ENCODE measurements around the gene TMTC2.
"Not testable (repeated sequence)": the region's sequence is repeated elsewhere in the genome, so short reads cannot be mapped to it uniquely, and the experiment has no call there.

The TMTC2 gene

DNA sequence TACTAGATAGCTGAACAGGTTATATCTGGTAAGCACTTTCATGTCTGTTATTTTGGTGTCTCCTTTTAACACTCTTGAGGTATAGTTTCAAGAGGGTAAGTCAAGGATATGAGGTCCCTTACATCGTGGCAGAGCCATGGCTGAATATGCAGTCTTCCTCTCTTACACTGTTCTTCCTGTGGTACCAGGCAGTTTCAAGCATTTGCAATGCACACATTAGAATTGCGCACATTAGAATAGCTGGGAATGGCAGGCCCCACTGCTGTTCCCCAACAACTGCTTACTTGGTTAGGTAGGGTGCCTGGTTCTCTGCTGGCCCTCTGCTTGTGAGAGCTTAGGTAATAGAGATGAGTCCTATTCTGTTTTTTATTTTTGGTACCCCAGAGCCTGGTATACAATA, 41.2 kb downstream of the TMTC2 start:
- DNase-seq (ENCODE audit: low read depth), result no peak

DNA sequence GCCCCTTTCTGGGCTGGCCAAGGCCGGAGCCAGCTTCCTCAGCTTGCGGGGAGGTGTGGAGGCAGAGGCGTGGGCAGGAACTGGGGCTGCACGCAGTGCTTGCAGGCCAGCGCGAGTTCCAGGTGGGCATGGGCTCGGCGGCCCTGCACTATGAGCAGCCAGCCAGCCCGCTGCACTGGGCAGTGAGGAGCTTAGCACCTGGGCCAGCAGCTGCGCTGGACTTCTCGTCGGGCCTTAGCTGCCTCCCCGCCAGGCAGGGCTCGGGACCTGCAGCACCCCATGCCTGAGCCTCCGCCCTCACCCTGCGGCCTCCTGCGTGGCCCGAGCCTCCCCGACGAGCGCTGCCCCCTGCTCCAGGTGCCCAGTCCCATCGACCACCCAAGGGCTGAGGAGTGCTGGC, 42.0 kb downstream of the TMTC2 start:
- no peak for DNase-seq (ENCODE audit: low read depth)

DNA sequence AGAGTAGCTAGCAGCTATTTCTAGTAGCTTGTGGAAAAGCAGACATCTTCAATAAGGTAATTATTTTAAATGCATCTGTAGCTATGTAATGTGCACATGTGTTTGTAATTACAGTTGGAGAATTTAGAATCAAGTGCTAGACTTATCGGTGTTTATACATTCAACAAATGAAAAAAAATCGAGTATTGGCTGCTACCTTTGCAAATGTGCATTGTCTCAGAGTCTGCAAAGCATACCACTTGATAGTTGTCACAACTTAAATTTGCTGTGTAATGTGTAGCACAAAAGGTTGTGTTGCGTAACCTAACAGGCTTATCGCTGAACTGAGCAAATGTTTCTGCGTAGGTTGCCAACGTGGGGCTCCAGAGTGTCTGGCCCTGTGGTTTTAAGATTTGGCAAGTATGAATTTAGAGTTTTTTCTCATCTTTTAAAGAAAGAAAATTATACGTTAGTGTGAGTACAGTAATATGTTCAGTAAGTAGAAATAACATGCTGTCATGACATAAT, 44.3 kb downstream of the TMTC2 start:
- no peak for DNase-seq (ENCODE audit: low read depth)

DNA sequence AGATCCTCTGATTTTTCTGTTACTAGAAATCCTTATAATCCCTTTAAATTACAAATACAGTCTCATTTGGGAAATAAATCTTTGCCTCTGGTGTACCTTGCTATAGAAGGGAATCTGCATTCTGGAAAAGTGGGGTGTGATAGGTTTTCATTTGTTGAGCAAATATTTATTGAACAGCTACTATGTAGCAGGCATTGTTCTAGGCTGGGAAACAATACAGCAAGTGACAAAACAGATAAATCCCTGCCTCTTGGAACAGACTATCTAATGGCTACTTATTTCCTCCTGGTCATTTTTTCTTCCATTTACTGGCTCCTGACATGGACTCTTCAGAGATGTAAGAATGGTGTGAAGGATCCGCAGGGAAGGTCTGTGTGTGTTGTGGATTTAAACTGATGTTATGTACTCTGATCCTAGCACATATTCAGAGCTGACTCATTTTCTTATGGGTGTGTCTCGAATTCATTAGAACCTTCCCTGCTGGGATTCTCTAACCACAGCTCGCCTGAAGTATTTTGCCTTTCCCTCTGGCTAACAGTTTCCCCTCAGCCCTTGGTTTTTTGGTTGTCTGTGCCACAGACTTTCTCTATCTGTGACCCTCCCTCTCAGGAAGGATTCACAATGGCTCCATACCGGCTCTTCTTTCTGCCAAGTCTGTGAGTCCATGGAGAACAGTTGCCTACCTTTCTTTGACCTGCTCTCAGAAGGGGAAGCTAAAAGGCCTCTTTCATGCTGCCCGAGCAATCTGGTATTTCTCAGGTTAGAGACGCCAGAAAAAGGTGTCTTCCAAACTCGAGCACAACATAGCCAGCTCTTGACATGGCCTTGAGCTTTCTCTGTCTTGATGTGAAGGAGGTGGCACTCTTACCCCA, 53.7 kb downstream of the TMTC2 start:
- no peak for DNase-seq (ENCODE audit: low read depth)

DNA sequence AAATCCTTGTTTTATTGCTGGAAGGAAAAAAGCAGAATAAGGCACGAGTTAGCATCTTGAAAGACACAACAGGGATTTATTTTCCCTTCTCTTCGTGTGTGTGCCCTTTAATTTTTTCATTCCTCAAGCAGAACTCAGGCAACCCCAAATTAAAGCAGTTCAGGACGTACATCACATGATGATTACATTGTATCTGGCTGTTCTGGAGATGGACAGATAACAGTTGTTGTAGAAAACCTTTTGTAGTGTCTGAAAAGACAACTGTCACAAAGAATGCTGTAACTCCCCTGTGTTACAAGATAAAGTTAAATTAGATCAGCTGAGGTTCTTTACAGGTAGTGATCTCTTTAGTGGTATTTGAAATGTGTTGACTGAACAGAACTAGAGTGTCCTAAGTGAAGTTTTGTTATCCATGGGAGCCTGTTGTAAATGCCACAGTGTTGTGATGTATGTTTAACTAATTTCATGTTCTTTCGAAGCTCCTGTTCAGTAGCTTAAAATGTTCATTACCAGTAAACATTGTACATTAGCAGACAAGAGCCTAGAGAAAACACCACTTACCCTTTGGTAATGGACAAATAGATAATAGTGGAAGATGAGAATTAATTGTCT, 58.5 kb downstream of the TMTC2 start:
- no peak for DNase-seq (ENCODE audit: low read depth)

DNA sequence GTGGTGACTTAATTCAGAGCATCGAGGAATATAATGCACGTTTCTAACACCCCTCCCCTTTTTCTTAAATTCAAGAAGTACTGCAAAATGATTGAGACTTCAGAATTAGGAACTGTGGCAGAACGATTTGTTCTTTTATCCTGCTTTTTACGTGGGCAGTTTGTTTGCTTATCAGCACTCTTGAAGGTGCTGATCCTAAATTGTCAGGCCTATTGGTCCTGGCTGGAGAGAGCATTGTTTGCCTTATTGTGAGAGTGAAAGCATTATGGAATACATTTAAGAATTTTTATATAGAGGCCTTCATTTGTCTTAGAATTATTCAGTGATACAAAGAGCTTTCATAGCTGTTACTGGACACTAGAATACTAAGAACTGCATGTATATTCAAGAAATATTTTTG, 59.1 kb downstream of the TMTC2 start:
- DNase-seq (ENCODE audit: low read depth), result no peak

DNA sequence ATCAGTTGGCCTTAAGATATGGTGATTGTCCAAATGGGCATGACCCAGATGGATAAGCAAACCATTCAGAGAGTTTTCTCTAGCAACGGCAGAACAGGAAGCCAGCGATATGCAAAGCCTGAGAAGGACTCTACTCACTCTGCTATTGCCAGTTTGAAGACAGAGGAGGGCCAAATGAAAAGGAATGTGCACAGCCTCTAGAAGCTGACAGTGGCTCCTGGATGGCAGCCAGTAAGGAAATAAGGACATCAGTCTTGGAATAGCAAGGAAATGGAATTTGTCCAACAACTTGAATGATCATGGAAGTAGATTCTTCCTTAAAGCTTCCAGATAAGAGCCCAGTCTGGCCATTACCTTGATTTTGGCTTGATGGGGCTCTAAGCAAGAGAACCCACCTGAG, 60.0 kb downstream of the TMTC2 start:
- DNase-seq (ENCODE audit: low read depth), result no peak

DNA sequence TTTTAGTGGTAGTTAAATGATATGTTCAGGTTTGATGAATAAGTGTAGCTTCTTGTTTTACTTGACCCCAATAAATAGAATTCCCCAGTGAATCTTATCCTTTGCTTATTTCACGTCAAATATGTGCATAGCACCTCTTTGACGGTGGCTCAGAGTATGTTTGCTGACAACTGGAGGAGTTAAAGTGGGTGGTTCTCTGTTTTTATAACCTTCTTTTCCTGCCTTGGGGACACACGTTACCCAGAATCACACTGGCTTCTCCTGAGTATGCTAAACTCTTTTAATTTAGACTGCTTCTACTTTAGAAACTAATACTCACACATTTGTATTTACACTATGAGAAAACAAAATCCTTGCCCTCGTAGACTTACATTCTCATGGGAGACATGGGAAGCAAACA, 62.3 kb downstream of the TMTC2 start:
- DNase-seq (ENCODE audit: low read depth), result no peak

DNA sequence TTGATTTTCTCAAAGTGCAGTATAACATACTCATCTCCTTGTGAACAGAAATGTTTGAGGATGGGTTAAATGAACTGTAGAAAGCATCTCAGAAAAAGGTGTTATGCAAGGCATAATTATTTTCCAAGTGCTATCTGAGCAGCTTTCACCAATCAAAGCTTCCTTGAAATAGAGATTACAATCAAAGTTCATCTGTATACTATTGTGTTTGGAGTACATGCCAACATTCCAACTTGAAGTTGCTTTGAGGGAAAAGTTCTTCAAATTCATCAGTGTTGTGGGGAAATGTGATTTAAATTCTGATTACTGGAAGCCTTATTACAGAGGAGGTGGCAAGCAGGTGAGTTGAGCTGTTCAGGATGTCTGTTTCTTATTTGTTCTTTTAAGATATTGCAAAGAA, 68.2 kb downstream of the TMTC2 start:
- no peak for DNase-seq (ENCODE audit: low read depth)

DNA sequence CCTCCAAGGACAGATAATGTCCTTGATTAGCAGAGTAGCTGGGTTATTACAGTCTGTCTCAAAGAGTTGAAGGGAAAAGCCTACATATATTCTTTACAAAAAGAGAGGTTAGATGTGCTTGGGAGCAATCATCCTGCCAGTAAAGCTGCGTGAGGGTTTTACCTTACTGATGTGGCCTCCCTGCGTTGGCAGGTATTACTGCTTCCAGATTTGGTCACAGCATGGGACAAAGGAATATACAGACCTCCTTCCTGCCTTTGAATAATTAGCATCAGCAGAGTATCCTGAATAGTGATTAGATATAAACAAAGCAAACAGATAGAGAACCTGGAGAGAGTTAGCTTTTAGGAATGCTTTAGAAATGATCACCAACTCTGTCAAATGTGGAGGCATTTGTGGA, 69.6 kb downstream of the TMTC2 start:
- DNase-seq (ENCODE audit: low read depth), result no peak

DNA sequence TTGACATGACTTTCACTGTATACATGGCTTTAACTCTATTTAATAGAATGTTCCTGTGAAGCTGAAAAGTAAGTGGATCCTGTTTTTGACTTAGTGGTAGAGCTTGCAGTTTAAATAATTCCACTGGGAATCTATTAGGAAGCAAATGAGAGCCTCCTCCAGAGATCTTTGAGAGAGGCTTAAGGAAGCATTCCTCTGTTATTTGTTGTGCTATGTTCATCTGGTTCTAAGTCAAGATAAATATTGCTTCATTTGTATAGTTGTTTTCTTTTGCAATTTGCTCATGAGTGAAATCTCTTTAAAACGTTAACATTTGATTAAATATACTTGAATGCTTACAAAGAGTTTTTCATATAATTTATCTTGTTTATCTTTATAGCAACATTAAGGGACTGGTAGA, 70.4 kb downstream of the TMTC2 start:
- DNase-seq (ENCODE audit: low read depth), result no peak

DNA sequence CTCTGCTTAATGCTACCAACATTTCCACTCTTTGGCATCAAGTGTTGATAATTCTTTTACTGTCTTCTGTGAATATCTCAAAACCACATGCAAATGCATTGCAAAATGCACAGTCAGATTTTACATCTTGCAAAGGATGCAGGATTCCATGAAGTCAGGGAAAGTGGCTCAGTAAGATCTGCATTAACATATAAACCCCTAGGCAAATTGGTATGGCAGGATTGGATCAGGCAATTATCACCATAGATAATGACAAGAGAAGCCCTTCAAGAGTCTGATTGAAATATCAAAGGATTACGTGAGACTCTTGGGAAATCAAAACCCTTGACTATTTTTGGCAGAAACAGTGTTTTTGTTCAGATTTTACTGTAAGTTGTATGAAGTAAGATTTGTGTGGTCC, 71.0 kb downstream of the TMTC2 start:
- DNase-seq (ENCODE audit: low read depth), result no peak

DNA sequence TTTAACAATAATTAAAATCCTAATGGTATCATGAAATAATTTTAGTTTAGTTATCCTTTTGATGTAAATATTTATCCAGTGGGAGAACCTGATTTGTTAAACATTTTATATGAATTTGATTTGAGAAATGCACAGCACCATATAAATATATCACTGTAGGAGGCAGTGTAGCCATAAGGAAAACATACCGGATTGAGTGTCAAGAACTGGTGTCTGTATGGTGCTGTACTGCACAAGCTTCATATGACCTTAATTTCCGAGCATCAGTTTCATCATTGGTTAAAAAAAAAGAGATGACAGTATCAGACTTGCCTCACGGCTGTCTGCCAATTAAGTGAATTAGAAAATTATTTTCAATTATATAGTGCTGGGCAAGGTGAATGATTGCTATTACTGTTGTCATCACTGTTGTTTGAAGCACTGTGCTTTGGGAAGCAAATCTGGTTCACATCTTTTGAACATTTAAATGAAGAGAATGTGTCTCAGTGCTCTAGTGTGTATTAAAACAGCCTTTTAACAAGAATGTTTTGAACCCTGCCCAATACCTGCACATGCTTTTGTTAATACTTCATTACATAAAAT, 72.1 kb downstream of the TMTC2 start:
- no peak for DNase-seq (ENCODE audit: low read depth)

DNA sequence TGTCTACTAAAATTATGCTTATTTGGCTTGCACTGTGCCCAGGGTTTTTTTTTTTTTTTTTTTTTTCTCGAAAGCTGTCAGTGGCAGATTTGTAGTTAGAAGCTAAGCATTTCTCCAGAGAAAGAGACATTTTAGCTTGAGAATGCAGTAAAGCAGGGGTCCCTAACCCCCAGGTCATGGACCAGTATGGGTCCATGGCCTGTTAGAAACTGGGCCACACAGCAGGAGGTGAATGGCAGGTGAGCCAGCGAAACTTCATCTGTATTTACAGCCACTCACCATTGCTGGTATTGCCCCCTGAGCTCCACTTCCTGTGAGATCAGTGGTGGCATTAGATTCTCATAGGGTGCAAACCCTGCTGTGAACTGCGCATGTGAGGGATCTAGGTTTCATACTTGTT, 73.7 kb downstream of the TMTC2 start:
- DNase-seq (ENCODE audit: low read depth), result no peak

DNA sequence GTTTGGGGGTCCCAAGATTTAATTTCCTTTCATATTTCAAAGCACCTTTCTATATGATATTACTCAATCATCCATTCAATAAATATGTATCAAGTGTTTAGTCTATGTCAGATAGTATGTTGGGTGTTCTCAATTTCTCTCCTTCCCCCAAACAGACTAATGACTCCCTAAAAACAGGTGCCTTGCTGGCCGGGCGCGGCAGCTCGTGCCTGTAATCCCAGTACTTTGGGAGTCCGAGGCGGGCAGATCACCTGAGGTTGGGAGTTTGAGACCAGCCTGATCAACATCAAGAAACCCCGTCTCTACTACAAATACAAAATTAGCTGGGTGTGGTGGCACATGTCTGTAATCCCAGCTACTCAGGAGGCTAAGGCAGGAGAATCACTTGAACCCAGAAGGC, 78.5 kb downstream of the TMTC2 start:
- DNase-seq (ENCODE audit: low read depth), result not testable (repeated sequence)

DNA sequence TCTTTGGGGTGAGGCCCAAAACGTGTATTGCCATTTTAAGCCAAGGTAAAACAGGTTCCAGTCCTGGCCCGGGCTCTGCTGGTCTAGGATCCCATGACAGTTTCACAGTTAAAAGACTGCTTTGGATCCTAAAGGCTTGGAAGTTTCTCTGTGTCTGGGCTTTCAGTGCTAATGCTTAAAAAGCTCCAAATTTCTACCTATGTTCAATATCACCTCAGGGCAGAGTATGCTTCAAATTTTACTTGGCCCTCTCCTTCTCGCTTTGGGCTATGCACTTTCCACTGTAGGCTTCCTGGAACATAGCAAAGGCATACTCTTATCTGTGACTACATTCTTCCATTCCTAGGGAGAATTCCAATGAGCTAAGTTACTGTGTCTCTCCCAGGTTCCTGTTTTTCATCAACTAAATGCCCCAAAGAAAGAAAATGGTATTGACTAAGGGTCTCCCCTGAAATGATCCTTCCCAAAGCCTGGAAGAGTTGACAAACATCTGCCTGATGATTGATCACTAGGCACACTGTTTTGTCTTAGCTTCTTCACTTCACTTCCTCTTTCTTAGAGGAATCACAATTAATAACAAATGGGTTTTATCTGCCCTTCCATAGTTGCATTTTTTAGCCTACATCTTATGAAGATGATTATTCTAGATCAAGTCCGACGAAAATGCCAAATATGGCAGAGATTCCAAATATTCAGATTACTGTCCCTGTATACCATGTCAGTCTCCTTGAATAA, 79.4 kb downstream of the TMTC2 start:
- no peak for DNase-seq (ENCODE audit: low read depth)

DNA sequence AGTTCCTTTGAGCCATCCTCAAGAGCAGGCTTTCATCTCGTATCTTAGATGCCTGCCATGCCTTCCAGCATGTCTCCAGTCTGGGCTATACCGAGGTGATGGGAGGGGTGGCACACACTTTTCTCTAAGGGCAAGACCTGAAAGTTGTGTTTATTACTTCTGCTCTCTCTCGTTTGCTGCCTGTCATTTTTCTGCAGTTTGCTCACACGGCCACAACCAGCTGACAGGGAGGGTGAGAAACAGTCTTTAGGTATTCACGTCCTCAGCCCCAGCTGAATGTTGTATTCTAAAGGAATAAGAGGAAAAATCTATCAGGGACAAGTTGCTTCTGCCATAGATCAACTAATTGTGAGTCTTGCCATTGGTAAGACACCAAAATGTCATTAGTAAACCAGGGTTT, 88.0 kb downstream of the TMTC2 start:
- no peak for DNase-seq (ENCODE audit: low read depth)

DNA sequence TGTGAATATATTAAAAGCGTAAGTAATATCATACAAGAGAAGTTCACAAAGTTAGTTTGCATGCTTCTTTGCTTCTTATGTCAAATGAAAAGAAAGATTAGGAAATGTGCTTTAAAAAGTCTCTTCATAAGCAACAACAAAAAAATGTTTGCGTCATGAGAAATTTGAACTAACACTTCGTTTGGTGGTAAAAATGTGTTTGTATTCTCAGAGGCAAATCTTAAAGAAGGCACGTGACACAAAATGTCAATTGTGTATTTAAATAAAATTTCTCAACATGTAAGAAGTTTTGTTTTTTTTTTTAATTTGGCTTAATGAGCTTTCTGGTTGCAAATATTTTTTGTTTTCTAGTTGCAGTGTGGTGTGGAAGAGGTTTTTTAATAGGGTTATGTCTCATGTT, 93.8 kb downstream of the TMTC2 start:
- DNase-seq (ENCODE audit: low read depth), result no peak

DNA sequence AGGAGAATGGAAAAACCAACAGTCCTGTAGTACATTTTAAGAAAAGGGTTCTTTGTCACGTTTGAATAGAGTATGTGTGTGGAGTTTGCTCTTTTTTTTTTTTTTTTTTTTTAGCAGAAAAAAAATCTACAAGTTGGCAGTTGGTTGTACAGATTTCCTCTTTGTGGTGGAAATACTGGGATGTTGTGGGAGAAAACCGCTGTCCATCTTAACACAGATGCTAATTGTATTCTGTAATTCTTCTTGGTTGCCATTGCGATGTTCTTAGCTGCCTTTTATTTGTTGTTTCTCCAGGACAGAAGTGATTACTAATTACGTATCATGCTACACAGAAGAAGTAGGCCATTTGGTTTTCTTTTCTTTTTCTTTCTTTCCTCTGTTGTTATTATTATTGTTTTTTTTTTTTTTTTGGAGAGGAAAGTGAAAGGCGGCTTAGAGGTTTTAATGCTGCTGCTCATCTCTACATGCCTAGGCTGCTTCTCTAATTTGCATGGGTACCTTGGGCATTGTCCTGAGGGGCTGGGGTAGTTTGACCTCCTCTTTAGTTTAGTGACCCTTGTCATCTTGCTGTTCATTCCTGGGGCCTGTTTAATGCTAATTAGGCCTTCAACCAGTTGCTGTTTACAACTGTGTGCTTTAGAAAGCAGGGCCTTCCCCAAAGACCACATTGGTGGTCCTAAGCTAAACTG, 94.7 kb downstream of the TMTC2 start:
- no peak for DNase-seq (ENCODE audit: low read depth)

DNA sequence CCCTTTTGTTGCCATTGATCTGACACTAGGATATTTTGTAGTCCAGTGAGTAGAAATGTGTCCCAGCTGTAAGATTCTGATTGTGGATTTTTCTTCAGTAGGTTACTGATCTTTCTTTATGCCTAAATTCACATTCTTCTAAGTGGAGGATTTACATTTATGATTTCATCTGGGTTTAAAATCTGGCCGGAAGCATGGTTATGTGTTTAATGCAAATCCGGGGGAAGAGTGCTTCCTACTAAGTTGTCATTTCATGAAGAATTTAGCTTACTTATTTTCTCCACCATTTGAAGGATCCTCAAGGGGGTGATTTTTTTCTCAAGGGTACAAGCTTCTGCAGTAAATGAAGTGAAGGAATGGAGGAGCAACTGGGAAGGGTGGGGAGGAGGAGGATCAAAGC, 96.7 kb downstream of the TMTC2 start:
- no peak for DNase-seq (ENCODE audit: low read depth)

DNA sequence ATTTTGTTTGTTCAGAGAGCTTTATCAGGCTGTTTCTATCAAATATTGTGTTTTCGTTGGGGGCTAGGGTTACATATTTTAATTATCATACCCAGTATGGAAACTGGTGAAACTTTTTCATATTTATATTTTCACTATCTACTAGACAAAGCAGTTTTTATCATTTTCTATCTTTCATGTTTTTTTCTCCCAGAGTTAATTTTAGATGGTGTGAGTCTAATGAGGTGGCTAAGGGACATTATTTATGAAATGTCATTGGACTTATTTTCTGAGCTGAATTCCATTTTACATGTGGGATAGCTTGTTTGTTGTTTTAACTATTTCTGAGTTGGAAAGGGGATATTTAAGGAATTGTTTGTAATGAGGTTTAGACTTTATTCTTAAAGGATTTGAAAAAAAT, 100.3 kb downstream of the TMTC2 start:
- no peak for DNase-seq (ENCODE audit: low read depth)

DNA sequence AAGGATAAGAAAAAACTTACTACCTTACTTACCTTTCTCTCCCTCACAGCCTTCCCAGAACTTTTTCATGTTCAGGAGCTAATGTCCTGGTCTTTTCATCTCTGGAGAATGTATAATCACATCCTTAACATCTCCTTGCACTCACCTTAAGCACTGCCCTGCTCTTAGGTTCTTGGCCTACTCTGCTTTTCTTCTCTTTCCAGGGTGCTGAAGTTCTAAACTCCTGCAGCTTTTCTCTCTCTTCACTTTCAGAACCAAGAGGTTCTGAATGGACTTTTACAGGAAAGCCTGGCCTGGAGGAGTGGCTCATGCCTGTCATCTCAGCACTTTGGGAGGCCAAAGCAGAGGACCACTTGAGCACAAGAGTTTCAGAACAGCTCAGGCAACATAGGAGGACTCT, 101.9 kb downstream of the TMTC2 start:
- DNase-seq (ENCODE audit: low read depth), result no peak
